COLO668 (cell line): ENCODE measurements around the gene INHA.

Experiments used
- DNase-seq: peaks from one replicate; lab custom pipeline; 2025; ENCODE audit not compliant: unreplicated experiment; lab: John Stamatoyannopoulos, UW

The INHA gene

DNA sequence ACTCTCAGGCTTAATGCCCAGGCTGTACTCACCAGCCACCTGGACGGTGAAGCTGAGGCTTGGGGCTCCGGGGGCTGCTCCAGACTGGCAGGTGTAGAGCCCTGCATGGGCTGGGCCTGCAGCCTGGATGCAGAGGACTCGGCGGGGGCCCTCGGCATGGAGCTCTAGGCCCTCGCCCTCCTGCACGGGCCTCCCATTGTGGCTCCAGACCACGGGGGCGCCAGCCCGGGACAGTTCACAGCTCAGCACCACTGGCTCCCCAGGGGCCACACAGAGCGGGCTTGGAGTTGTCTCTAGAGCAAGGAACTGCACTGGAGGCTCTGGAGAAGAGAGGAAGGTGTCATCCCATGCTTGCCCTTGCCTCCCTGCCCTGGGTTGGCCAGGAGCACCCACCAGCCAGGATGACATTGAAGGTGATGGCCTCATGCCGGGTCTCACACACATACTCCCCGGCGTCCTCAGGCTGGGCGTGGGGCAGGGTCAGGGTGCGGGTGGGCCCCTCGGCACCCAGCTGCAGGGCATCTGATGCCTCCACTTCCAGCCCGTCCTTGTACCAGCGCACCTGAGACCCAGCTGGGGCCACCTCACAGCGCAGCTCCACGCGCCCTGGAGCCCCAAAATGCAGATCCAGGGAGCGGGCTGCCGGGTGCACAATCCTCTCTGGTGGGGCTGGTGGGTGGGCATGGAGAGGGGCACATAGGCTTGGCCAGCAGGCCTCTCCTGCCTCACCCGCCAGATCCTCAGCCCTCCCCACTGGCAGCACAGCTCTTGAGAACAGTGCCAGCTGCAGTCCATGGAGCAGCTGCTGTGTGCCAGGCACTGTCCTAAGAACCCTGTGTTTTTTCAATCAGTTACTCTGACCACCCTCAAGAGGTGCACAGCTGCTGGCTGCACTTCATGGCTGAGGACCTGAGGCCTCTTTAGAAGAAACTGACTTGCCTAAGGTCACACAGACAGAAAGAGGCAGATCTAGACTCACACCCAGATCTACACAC, 14.0 kb upstream of the INHA start:
- no peak for DNase-seq

DNA sequence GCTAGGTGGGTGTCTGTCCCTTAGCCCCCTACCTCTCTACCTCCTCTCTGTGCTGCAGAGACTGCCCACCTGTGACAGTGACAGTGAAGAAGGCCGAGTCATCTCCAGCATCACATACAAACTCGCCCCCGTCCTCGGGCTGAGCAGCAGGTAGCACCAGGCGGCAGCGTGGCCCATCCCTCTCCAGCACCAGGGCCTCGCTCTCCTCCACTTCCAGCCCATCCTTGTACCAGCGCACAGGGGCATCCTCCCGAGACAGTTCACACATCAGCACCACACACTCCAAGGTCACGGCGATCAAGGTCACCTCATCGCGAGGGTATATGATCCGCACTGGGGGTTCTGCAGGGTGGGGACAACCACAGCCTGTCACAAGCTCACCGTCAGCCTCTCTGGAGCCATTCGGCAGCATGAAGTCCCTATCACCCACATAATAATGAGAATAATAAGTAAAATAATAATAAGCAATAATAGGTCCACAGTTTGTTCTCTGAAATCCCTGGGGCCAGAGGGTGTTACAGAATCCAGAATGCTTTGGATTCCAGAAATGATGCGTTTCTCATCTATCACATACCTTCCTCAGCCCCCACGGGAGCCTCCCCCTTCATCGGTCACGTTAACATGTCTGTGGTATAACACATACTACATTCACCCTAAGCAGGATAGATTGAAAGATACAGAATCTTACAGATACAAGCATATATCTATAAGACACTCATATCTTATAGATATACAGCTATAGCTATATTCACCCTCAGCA, 12.8 kb upstream of the INHA start:
- no peak for DNase-seq

DNA sequence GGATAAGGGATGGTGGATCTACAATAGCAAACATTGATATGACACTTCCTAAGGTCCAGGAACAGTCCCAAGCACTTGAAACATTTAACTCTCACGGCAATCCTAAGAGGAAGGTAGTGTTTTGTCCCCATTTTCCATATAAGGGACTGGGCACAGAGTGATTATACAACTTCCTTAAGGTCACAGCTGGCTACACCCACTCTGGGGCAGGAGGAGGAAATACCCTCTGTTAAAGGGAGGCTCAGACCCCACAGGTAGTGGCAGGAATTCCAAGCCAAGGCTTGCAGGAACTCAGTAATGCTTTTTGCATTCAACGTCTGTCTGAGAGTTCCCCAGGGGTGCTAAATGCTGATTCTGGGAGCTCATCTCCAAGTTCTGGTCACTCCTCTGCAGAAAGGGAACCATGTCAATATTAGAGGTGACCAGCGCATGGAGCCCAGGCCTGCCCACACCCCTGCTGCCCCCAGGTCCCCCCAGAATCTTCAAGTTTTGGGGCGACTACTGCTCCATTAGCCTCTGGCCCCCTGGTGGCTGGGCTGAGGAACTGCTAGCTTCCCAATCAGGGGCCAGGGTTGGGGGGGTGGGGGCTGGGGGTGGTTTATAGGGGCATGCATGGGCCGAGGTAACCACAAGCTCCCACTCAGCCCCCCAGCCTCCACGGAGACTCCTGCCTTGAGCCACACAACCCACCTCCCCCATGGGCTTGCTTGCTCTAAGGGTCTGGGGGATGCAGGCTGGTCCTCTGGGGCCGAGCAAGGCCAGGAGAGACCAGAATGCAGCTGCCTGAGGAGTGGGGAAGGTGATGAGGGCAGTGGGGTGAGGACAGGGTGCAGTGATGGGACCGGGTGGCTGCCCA, 11.8 kb upstream of the INHA start:
- no peak for DNase-seq

DNA sequence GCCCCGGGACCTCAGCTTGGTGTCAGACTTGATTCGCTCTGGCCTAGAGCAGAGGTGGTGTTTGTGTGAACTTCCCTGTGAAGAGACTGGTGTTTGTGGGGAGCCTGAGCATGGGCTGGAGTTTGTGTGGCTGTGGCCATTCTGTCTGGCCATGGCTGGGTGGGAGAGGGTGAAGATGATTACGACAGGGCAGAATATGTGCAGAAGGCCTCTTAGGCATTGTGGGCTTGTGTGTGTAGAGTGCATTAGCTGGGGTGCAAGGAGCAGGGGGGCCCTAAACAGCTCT, 11.3 kb upstream of the INHA start:
- DNase-seq, result no peak

DNA sequence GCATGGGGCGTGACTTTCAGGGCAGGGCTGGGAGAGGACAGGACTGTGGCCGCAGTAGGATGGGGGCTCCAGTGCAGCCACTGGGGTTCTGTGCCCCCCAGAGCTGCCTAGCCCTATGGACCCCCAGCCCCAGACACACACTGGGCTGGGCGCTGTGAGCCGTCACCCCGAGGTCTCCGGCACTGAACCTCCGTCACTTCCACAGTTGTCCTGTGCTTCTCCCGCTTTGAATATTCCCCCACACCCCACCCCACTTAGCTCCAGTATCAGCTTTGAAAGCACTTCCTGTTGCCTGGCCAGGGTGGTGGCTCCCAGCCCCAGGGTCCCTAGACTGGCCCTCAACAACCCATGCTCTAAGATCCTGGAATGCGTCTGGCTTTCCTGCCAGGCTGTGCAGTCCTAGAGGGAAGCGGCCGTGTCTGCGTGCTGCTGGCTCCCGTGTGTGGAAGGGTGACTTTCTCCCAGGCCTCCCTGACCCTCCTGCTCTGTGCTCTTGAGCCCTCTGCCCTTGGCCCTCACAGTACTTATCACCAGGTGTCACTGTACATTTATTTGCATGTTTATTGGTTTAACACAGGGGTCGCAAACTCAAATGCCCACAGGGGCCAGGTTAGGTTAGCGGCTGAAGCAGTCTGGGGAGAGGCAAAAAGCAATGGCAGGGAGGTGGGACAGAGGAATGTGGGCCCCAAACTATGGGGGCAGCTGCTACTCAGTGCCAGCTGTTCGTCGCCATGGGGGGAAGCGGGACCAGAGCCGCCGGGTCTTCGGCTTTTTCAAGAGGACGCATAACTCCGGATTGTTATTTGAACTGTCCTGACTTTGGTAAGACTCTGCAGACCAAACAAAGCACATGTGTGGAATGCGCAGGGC, 10.7 kb upstream of the INHA start:
- no peak for DNase-seq

DNA sequence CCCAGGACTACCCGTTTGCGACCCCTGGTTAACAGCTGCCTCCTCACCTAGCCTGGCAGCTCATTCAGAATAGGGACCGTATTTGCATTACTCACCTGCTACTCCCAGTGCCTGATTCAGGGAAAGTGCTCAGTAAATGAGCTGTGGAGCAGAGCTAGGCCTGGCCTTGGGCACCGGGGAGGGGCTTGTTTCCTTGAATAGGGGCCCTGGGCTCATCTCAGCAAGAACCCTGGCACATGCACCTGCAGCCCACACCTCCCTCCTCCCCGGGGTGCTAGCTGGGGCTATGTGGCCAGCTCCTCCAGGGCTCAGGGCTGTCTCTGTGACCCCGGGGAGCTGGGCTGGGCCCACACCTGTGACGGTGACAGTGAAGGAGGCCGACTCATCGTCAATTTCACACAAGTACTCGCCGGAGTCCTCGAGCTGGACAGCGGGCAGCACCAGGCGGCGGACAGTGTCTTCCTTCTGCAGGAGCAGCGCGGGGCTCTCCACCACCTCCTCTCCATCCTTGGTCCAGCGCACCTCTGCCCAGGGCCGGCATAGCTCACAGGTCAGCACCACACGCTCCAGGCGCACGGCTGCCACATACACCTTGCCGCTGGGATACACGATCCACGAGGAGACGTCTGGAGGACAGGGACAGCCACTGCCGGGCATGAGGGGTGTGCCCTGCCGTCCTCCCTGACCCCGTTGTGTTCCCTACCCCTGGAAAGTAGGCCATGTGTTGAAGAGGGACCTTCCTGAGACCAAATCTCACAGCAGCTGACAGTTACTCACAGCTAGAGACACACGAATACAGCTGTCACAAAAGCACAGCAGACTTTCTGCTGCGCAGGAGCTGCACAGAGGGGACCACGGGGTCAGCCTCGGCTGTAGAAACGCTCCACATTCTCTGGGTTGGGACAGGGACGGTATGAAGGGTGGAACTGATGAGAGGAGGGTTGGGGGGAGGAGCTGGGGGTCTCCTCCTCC, 9.8 kb upstream of the INHA start:
- no peak for DNase-seq

DNA sequence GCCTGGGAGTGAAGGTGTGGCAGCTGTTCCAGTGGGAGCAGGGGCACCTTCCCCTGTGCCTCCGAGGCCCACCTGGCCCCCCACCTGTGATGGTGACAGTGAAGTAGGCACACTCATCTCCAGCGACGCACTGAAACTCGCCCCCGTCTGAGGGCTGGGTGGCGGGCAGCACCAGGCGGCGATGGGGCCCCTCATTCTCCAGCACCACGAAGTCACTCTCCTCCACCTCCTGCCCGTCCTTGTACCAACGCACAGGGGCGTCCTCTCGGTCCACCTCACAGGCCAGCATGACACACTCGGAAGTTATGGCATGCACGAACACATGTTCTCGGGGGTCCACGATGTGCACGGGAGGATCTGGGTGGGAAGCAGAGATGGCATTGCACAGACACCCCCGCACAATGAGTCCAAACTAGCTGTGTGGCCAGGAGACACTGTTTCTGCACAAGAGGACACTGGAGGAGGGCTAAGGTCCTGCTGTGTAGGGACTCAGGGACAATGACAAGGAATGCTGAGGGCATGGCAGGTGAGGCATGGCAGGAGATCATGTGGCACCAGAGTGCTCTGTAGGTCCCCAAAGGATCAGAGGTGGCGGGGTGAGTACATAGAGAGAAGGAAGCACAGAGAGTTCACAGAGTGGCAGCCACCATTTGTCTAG, 8.7 kb upstream of the INHA start:
- DNase-seq, result no peak

DNA sequence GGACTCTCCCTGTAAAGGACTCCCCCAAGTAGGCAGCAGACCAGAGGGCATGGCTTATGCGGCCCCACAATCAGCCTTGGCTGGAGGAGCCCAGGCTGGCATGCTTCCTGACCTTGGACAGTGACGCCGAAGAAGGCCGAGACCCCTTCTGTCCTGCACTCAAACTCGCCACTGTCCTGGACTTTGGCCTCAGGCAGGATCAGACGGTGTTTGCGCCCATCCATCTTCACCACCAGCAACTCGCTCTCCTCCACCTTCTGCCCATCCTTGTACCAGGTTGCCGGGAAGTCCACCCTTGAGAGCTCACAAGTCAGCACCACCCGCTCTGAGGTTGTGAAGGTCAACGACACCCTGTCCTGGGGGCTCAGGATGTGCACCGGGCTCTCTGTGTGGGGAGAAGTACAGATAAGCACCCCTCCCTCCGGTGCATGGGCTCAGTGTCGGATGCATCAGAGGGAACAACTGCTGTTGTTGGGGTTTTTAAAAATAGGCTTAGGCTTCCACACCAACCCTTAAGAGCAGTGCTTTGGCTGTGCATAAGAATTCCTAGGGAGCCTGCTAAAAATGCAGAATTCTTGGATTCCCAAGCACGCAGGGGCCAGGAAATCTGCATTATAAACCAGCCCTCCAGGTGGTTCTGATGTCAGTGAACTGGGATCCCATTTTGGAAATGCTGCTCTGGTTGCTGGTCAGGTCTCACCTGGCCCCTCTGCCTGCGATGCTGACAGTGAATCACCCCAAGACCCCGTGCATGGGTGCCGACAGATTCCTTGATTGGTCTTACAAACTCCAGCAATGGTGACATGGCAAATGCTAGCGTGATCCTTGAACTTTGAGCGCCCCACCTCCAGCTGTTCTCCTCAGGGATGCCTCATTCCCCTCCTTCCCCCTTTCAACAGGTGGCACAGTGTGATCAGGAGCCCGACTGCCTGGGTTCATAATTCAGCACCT, 6.7 kb upstream of the INHA start:
- DNase-seq, result no peak

DNA sequence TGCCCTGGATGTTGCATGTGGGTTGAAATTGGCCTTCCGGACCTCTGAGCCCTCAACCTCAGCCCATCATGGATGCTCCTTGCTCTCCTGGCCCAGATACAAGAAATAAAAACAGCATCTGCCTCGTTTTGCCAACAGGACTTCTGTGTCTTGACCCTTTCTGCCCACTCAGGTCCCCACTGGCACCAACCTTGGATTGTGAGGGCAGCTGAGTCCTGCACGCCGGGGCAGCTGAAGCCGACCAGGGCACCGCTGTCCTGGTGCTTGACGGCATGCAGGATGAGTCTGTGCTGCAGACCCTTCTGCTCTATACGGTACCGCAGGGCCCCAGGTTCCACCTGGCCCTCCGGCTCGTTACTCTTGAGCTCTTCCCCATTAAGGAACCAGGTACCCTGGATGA, 5.5 kb upstream of the INHA start:
- DNase-seq, result no peak

DNA sequence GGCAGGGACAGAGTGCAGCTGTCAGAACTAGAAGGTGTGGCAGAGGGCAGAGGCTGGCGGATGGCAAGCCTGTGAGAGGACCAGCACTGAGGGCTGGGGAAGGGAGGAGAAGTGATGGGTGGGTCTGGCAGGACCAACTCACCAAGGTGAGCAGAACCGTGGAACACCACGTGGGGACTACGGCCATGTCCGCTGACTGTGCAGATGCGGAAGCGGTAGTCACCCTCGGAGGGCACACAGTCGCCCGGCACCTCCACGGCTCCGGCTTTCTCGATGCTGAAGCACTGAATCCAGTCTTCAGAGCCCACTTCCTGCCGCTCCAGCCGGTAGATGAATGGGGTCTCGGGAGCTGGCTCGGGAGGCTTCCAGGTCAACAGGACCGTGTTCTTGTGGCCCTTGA, 5.0 kb upstream of the INHA start:
- no peak for DNase-seq

DNA sequence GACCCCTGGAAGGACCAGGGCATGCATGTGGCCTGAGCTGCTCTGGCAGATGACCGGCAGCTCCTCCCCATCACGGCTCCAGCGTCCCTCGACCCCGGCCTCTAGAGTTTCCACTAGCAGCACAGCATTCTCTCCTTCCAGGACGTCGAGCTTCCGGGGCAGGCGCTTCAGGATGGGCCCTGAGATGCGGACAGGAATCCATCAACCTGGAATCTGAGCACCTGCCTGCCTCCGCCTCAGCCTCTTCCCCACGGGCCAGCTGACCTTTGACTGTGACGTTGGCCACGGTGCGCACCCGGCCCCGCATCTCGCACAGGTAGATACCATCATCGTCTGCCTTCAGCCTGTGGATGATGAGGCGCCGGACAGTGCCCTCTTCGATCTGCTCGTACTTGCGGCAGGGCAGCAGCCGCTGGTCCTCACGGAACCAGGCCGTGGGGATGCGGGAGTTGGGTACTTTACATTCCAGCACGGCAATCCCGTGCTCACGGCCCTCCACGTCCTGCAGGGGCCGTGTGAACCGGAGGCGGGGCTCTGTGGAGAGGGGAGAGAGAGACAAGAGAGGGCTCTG, 4.2 kb upstream of the INHA start:
- no peak for DNase-seq

DNA sequence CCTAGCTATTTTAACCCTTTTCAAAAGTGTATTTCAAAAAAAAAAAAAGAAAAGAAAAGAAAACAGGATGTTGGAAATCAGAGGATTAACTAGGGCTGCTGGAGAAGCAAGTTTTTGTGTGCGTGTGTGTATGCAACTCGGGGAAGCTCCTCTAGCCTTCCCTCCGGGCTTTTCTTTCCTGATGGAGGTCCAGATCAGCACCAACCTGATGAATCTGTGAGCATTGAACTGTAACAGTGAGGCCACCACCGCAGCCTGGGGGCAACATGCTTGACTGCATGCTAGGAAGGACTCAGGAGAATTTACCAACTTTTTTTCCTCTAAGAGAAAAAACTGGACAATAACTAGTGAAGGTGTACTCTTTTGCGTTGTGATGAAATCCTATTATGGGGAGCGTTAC, 3.1 kb upstream of the INHA start:
- DNase-seq, result no peak

DNA sequence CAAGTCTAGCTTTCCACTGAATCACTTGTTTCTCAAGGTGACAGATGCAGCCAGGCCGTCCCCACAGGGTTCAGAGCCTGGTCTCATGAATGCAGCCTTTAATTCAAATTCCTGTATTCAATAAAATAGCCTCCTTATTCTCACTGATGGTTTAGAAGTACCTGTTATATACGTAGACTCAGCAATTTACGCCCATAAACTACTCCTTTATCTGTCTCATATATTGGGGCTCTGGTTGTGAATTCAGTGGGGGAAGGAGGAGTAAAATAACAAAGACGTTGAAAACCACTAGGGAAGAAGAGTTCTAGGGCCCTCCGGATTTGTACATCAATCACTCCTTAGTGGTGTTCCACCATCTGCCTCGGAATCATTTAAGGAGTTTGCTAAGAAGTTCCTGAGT, 2.5 kb upstream of the INHA start:
- DNase-seq, result no peak

DNA sequence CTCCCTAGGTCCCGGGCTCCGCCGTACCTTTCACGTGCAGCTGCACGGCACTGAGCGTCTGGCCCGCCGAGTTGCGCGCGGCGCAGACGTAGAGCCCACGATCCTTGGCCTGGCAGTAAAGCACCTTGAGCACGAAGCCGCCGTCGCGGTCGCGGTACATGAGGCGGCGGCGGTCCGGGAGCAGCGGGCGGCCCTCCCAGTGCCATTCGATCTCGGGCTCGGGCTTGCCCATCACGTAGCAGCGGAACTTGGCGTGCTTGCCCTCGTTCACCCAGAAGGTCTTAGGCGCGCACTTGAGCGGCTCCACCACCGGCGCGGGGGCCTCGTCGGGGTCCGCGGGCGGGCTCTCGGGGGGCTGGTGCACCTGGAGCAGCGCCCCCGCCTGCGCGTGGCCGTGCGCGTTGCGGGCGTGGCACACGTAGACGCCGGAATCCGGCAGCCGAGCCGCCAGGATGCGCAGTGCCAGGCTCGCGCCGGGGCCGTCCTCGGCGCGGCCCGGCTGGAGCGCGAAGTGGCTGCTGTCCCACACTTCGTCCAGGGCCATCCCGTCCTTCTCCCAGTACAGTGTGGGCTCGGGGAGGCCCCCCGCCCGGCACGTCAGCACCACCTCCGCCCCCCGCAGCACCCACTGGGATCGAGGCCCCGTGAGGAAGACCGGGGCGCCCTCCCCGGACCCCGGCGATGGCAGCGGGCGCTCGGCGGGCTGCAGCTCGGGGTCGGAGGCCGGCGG, 1.8 kb upstream of the INHA start:
- DNase-seq, result peak; percentile 68

DNA sequence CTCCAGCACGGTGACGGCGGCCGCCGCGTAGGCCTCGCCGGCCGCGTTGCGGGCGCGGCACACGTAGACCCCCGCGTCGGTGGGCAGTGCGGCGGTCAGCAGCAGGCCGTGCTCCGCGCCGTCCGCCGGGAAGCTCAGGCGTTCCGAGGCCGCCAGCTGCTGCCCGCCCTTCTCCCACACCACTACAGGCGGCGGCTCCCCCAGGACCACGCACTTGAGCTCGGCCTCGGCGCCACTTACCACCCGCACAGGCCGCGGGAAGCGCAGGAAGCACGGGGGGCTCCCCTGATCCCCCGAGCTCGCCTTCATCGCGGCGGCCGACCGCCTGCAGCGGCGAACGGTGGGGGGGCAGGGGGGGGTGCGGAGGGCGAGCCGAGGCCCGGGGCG, 1.2 kb upstream of the INHA start:
- peak; percentile 50 for DNase-seq

DNA sequence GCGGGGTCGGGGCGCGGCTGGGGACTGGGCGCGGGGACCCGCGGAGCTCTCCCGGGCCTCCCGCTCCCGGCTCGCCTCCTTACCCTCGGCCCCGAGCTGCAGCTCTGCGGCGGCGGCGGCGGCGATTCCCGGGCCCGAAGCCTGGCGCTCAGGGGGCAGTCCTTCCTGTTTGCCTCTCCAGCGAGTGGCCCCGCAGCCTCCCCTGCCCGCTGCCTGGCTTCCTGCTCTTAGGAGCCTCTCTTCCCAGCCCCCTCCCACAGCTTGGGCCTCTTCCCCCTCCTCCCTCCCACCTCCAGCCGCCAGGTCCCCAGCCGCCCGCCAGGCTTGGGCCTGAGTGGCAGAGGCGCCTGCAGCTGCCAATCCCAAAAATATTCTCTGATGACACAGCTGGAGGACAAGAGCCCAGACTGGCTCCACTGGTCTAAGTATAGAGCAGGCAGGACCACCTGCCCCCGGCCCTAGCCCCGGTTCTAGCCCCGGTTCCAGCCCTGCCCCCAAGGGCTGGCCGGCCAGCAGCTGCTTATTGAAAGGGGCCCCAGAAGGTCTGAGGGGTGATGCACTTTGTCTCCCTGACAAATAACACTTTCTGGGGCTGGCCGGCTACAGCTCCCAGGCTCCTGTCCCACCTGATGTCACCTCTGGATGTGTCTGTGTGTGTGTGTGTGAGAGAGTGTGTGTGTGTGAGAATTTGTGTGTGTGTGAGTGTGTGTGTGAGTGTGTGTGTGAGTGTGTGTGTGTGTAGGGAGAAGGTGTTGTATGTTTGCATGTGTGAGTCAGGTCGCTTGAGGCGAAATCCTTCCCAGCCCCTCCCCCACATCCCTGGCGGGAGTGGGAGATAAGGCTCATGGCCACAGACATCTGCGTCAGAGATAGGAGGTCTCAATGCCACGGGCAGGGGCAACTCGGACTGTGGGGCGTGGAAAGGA, 536 bp upstream of the INHA start, which contains the start of gene OBSL1:
TSS of gene OBSL1 (minus strand) at position 229 of the 926 bp plus-strand sequence. CDS start 307 bp downstream, outside the sequence.
- peak; percentile 84 for DNase-seq
